Measurements from ENCODE around the gene PIGQ.

GRCh38 chr16:590188-590814 is 20.5 kb downstream of the PIGQ start:
- TF ChIP-seq POLR2A (IDR thresholded peaks at IDR 0.05; ENCODE audit: low read depth, low read length) (no peak), BHLHE40 (IDR thresholded peaks at IDR 0.05; ENCODE audit: low read depth, low read length) (no peak), RAD21 (IDR thresholded peaks at IDR 0.05; ENCODE audit: low read length) (no peak), FOS (IDR thresholded peaks at IDR 0.05; ENCODE audit: low read depth, low read length) (peak; percentile 24; the same call in 1 of the 2 replicates), SMC3 (IDR thresholded peaks at IDR 0.05; ENCODE audit: low read depth, low read length) (no peak), MAFK (IDR thresholded peaks at IDR 0.05; ENCODE audit: low read depth, low read length) (no peak)
- TF ChIP-seq, protein P1, sequence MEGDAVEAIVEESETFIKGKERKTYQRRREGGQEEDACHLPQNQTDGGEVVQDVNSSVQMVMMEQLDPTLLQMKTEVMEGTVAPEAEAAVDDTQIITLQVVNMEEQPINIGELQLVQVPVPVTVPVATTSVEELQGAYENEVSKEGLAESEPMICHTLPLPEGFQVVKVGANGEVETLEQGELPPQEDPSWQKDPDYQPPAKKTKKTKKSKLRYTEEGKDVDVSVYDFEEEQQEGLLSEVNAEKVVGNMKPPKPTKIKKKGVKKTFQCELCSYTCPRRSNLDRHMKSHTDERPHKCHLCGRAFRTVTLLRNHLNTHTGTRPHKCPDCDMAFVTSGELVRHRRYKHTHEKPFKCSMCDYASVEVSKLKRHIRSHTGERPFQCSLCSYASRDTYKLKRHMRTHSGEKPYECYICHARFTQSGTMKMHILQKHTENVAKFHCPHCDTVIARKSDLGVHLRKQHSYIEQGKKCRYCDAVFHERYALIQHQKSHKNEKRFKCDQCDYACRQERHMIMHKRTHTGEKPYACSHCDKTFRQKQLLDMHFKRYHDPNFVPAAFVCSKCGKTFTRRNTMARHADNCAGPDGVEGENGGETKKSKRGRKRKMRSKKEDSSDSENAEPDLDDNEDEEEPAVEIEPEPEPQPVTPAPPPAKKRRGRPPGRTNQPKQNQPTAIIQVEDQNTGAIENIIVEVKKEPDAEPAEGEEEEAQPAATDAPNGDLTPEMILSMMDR (conservative IDR thresholded peaks at IDR 0.05; ENCODE audit: low read depth, low read length): peak; percentile 10; the same call in 1 of the 2 replicates

All from IMR-90 (cell line).